ENCODE measurements around the gene TEX2. TPM values are rescaled to one million over a fixed set of nuclear protein-coding genes. Genes with fewer than 3 reads are reported as not detected.

The TEX2 gene
- total RNA-seq, 1 experiment from 2014 or later, result 20.1 TPM

- intact Hi-C loops (cut with micrococcal nuclease; ENCODE audit: unreplicated experiment) (no loop called here), in situ Hi-C loops (cut with HindIII; ENCODE audit: low pct_unique_long_range_greater_than_20kb, low sequenced_read_pairs) (no loop called here)
- DNase-seq (ENCODE audit: low read depth, low spot score), result no peak
- H3K27ac ChIP-seq (ENCODE audit: low read length), result no peak overlapping the region
- POLR2A ChIA-PET, result no interaction called here
- 0 out of 2 replicates have a peak, but pooled peaks cover 6% of the 10 kb centered on the region for H3K4me1 ChIP-seq (ENCODE audit: control insufficient read depth, insufficient read depth, low read length)
- BruUV-seq (replicated peaks), result no TSS peak
- H3K4me3 ChIP-seq (ENCODE audit: low read depth in 2 of 2, low read length in 2 of 2), result no peak overlapping the region
- no peak for ATAC-seq
- TF ChIP-seq POLR2AphosphoS5 (IDR thresholded peaks at IDR 0.05; ENCODE audit: low read depth, low read length), result no peak
- no peak for TF ChIP-seq TCF7L2 (IDR thresholded peaks at IDR 0.05; ENCODE audit: low read depth, low read length)
- no peak for TF ChIP-seq REST (IDR thresholded peaks at IDR 0.05; ENCODE audit: insufficient read depth in 1 of 2, low read depth in 2 of 2, low read length in 1 of 2)
- no peak for TF ChIP-seq SIN3A (IDR thresholded peaks at IDR 0.05; ENCODE audit: borderline replicate concordance, insufficient read depth, low read depth, low read length)
- no peaks in the 10 kb centered on the region for H3K36me3 ChIP-seq (ENCODE audit: control insufficient read depth, insufficient read depth, low read length)
- H3K27me3 ChIP-seq (ENCODE audit: control insufficient read depth, insufficient read depth, low read length), result no peaks in the 10 kb centered on the region
- no peaks in the 10 kb centered on the region for H3K9me3 ChIP-seq (ENCODE audit: control insufficient read depth, insufficient read depth, low read depth, low read length)
- CTCF ChIA-PET, result interaction anchor here (0.5 kb wide), 1 partner anchor 210 kb away, joined by 4 read pairs; no protein-coding TSS in a partner anchor
Measured at GRCh38 chr17:64111831-64112230, 151.2 kb downstream of the TEX2 start.

GRCh38 chr17:64110379-64111152 is 152.5 kb downstream of the TEX2 start:
- no peak for TF ChIP-seq SIN3A (IDR thresholded peaks at IDR 0.05; ENCODE audit: borderline replicate concordance, insufficient read depth, low read depth, low read length)
- TF ChIP-seq TCF7L2 (IDR thresholded peaks at IDR 0.05; ENCODE audit: low read depth, low read length), result no peak
- no peak for TF ChIP-seq POLR2AphosphoS5 (IDR thresholded peaks at IDR 0.05; ENCODE audit: low read depth, low read length)
- no peak for TF ChIP-seq CTCF (IDR thresholded peaks at IDR 0.05)
- TF ChIP-seq REST (IDR thresholded peaks at IDR 0.05; ENCODE audit: insufficient read depth in 1 of 2, low read depth in 2 of 2, low read length in 1 of 2), result no peak
- no peaks in the 10 kb centered on the region for H3K9me3 ChIP-seq (ENCODE audit: control insufficient read depth, insufficient read depth, low read depth, low read length)
- no peaks in the 10 kb centered on the region for H3K27me3 ChIP-seq (ENCODE audit: control insufficient read depth, insufficient read depth, low read length)
- in situ Hi-C loops (cut with HindIII; ENCODE audit: low pct_unique_long_range_greater_than_20kb, low sequenced_read_pairs), result no loop called here
- H3K4me1 ChIP-seq (ENCODE audit: control insufficient read depth, insufficient read depth, low read length), result 0 out of 2 replicates have a peak, but pooled peaks cover 6% of the 10 kb centered on the region
- intact Hi-C loops (cut with micrococcal nuclease; ENCODE audit: unreplicated experiment), result no loop called here
- BruUV-seq (replicated peaks), result no TSS peak
- POLR2A ChIA-PET, result no interaction called here
- ATAC-seq (no peak), DNase-seq (ENCODE audit: low read depth, low spot score) (no peak)
- H3K27ac ChIP-seq (ENCODE audit: low read length), result no peak overlapping the region
- CTCF ChIA-PET, result interaction anchor here (0.6 kb wide), 1 partner anchor 165 kb away, joined by 8 read pairs; no protein-coding TSS in a partner anchor
- H3K4me3 ChIP-seq (ENCODE audit: low read depth in 2 of 2, low read length in 2 of 2), result no peak overlapping the region
- no peaks in the 10 kb centered on the region for H3K36me3 ChIP-seq (ENCODE audit: control insufficient read depth, insufficient read depth, low read length)

Data from Panc1 (cell line).